DMS53 treated with DMSO at 0.1 percent for 48 hours (cell line): ENCODE results near the gene PRPF6.

Experiments
- DNase-seq: peaks from one replicate; lab custom pipeline; 2025; ENCODE audit not compliant: unreplicated experiment; lab: John Stamatoyannopoulos, UW

The PRPF6 gene

DNA sequence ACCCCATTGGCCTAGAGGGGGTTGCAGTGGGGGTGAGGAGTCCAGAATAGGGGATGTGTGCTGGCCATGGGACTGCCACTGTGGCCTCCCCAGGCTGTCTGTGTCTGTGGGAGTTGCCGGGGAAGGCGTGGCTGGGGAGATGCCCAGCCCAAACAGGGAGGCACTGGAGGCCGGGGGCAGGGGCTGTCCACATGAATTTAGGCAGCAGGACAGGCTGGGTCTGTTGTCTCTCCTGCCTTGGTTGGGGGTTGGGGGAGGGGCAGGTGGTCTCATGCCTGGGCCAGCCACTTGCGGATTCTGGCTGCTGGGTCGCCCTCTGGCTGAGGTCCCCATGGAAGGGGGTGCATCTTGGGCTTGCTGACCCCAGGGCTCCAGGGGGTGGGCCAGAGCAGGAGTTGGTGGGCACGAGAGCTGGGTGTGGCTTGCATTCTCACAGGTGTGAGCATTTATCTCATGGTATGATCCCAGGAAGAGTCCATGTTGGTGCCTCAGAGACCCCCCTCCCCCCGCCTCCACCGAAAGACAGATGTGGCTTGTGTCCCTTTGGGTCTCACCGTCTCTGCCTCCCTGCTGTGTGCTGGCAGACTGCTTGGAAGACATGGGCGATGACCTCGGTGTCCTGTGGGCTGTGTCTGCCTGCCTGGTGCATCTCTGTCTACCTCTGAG lies 64.5 kb downstream of the PRPF6 start:
- DNase-seq: no peak

DNA sequence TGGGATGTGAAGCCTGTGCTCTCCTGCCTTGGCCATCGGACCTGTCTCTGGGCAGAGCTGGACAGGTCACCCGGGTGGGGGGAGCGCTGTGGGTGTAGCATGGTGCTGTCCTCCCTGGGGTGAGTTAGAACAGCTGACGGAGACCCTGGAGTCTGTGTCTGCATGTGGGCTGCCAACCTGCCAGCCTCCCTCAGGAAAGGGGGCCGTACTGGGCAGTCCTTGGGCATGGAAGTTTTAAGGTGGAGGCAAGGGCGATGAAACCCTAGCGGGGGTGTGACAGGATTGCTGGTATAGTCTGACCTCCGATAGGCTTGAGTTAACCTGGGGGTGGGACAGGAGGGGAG lies 66.1 kb downstream of the PRPF6 start:
- no peak for DNase-seq

DNA sequence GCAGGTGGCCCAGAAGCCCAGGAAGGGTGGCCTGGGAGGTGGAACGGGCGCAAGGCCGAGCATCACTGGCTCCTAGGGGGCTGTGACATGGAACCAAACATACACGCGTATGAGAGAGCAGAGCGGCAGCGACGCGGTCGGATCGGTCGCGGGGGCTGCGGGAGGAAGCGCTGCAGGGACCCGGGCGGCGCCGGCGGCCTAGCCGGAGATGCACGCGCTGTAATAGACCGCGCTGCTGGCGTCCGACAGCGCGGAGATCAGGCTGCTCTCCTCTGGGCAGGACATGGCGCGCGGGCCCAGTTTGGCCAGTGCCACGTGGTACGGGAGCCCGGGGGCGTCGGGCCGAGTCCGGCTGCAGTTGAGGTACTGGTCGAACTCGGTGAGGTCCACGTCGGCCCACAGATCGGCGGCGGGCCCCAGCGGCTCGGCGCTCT lies 67.1 kb downstream of the PRPF6 start:
- no peak for DNase-seq

DNA sequence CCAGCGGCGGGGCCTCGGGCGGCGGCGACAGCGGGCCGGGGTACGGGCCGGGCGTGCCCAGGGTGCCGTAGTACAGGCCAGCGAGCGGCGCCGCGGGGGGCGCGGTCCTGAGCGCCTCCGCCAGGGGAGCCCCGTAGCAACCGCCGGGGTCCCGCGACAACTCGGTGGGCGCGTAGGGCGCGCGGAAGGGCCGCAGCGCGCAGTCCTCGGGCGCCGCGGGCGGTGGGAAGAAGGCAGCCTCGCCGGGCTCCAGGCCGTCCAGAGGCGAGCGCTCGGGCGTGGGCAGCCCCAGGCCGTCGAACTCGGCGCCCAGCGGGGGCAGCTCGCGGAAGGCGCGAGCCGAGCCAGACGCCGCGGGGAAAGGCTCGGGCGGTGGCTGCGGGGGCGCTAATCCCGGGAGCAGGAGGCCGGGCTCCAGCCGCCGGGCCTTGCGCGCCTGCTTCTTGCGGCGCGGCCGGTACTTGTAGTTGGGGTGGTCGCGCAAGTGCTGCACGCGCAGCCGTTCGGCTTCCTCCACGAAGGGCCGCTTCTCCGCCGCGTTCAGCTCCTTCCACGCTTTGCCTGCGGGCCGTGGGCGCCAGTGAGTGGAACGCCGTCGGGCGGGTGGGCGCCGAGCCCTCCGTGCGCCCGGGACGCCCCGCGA lies 67.6 kb downstream of the PRPF6 start:
- no peak for DNase-seq

DNA sequence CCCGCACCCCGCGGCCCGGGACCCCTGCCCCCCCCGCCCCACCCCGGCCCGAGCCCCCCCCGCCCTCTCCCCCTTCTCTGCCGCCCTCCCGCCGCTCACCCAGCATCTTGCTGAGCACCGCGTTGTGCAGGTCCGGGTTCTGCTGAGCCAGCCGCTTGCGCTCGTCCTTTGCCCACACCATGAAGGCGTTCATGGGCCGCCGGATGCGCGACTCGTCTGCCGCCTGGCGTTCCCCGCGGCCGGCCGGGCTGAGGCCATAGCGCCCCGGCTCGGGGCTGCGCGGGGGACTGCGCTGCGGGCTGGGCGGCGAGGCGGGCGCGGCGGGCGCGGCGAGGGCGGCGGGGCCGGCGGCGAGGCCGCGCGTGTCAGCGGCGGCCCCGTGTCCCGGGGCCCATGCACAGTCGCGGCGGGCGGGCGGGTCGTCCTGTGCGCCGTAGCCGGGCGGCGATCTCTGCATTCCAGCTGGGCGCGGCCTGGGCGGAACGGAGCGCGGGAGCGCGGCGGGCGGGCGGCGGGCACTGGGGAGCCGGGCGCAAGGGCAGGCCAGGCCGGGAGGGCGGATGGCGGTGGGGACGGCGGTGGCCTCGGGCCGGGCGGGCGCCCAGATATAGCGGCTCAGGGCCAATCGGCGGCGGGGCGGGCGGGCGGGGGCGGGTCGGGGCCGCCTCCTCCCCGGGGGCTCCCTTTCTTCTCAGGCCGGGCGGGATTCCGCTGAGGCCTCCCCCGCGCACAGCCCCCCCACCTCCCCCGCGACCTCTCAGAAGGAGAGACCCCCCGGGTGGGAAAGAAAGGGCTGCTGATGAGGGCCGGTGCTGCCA lies 68.3 kb downstream of the PRPF6 start, which contains the start of gene SOX18:
Gene SOX18, minus strand, starts transcription at position 580 of the 818 bp plus-strand sequence. Its CDS starts 123 bp downstream, at position 457.
- DNase-seq: no peak

DNA sequence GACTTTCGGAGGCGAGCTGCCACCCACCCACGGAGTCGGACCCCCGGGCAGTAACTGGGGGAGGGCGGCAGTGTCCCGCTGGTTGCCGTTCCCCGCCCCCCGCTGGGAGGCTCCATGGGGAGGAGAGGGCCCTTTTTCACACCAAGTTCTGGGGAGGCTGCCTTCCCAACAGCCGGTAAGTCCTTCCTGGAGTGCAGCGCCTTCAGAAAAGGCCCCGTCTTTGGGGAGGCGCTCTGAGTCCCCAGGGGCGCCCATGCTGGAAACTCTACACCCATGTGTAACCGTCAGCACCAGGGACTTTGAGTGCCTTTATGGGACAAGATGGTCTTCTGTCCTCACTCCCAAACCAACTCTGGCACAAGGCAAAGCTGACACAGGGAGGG lies 68.9 kb downstream of the PRPF6 start:
- no peak for DNase-seq

DNA sequence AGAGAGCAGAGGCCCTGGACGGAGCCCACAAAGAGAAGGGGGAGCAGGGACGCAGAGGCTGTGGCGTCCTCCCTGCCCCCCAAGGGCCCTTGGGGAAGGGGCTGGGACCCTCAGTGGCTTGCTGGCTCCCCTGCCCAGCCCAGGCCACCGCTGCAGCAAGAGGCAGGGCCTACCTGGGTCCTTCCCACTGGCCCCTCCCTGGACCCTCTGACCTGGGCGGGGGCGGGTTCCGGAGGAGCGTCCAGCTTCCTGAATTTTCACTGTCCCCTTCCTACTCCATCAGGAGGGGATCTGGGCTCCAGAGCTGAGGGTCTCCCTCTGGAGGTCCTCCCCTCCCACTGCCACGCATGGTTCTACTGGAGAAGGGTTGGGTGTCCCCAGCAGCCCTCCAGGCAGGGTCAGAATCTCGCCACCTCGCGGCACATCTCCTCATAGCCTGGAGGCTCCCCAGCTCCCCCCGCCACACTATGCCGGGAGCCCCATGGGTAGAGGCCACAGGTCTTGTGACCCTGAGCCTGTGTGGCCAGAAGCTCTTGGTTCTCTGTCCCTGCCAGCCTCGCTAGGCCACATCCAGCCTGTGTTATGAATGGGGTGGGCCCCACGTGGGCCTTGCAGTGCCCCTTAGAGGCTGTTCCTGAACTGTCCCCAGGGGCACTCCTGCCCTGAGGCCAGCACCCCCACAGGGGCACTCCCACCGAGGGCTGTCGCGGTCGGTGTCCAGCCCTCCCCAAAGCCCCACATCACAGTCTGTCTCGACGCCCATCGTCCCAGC lies 69.5 kb downstream of the PRPF6 start:
- no peak for DNase-seq

DNA sequence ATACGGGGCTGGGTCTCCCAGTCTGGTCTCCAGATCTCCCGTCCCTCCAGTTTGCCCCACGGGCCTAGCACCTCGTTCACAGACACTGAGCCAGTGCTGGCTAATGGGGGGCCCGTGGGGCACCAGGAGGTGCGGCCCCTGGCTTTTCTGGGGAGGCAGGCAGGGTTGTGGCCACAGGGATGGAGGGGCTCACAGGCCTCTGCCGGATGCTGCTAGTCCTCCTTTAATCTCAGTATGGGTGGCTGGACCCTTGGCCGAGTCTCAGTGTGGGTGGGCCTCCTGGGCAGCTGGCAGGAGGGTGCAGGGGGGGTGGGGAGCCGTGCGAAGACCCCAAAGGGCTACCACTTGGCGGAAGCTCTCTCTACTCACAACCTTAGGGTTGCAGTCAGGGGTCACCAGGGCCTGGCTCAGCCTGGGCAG lies 70.1 kb downstream of the PRPF6 start:
- DNase-seq: no peak

DNA sequence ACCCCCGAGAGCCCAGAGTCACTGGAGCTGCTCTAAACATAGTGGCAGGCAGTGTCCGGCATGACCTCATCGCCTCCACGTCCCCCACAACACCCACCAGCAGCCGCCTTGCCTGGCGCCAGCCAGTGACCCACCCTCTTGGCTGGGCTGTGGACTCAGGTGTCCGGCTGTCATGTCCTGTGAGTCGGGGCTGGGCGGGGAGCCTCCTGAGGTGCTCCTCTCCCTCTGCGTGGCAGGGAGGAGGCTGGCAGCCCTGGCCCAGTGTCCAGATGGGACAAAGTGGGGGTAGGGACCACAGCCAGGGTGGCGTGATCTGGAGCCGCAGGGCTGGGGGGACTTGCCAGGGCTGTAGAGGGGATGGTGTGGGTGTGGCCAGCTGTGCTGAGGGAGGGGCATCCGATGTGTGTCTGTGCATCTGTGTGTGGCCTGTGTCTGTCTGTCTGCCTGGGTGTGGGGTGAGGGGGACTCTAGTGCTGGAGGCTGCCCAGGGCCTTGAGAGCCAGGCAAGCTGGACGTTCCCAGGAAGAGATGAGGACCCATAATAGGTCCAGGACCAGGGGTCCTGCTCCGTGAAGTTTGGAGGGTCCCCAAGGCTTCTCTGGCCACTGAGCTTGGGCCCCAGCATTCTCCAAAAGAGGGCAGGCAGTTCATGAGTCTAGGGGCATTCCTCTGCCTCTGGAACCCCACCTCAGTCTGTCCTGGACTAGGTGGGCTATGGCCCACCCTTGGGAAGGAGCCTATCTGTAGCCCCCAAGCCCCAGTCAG lies 70.8 kb downstream of the PRPF6 start:
- DNase-seq: no peak

DNA sequence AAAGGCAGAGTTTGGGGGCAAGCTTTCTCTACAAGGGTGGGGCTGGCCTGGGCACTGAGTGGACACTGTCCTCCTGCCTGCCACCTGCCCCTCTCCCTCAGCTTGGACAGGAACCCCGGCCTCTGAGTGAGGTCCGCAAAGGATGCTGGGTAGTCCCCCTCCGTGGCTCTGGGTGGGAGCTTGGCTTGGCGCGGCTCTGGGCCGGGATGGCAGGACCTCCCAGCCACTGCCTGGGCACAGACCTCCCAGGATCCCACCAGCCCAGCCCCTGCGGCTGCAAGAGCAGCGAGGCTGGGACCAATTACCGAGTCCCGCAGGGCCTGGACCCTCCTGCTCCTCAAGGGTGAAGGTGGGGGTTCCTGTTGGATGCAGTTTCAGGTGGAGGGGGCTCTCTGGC lies 71.4 kb downstream of the PRPF6 start:
- DNase-seq: no peak

DNA sequence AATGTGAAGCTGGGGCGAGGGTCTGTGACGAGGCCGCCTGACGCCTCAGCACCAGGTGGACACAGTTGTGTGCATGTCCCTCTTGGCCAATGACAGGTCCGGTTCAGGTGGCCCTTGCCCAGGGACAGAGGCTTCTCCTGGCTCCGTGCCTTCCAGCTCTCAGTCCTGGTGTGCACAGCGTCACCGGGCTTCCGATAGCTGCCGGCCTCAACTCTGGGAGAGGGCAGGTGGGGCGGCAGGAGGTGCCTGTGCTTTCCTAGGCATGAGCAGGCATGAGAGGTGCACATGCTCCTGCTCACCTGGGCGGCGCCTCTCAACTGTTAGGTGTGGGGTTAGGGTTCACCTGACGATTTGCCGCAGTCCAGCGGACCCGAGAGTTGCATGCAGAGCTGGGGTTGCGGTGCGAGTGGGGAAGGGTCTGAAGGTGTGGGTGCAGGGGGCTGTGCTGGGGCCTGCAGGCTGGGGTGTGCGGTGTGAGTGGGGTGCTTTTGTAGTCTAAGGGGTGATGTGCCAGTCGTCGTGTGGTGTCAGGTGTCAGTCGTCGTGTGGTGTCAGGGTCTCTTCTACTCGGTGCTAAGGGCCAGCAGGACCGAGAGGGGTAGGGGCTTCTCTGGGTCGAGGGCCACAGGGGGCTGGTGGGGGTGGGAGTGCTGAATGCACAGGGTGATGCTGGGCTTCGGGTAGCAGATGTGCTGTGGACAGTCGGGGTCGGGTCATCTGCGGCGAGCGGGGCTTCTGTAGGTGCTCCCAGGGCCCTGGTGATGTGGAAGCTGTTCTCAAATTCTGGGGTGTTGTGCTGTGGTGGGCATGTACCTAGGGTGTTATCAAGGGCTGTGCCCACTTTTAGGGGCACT lies 72.3 kb downstream of the PRPF6 start:
- DNase-seq: no peak

DNA sequence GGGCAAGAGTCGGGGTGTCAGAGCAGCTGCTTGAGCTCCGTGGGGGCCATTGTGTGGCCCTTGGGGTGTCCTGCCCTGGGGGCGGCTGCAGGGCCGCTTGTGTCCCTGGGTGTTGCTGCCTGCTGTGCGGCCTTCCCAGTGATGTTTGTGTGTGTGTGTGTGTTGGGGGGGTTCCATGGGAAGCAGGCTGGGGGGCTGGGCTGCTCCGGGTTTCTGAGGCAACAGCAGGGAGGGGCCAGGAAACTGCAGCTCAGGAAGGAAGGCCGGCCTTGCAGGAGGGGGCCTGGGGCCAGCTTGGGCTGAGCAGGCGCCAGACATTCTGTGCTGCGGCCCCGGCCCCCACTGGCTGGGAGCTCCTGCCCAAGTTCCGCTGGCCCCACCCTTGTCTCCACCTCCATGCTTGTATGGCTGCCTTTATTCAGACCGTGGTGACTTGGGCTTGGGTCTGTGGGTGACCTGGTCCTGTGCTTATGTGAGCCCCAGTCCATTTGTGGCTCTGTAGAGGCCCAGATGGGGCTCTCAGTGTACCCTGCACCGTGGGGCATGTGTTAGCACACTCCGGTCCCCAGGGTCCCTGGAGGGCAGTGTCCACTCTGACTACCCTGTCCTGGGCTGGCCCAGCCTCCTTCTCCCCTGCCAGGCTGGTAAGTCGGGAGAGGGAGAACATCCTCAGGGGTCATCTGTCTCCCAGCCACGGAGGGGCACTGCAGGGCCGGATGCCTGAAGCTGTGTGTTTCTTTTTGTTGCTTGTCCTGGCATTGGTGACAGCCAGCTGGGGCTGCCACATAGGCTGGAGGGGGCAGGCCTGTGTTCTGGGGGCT lies 73.1 kb downstream of the PRPF6 start:
- DNase-seq: no peak

DNA sequence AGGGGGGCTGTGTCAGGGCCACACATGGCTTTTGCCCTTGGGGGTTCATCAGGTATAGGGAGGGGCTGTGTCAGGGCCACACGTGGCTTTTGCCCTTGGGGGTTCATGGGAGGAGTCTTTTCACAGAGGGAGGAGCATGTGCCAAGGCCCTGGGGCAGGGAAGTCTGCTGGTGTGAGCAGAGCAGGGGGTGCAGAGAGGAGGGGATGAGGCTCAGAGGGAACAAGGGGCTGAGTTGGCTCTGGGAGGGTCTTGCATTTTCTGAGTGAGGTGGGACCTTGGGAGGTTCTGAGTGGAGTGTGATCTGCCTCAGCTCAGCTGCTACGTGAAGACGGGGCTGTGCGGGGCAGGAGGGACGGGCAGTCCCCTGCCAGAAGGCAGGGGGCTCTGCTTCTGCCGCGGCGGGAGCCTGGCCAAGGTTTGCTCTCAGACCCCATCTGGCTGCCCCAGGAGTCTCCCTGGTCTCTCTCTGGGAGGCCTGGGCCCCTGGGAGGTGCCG lies 74.5 kb downstream of the PRPF6 start:
- no peak for DNase-seq

DNA sequence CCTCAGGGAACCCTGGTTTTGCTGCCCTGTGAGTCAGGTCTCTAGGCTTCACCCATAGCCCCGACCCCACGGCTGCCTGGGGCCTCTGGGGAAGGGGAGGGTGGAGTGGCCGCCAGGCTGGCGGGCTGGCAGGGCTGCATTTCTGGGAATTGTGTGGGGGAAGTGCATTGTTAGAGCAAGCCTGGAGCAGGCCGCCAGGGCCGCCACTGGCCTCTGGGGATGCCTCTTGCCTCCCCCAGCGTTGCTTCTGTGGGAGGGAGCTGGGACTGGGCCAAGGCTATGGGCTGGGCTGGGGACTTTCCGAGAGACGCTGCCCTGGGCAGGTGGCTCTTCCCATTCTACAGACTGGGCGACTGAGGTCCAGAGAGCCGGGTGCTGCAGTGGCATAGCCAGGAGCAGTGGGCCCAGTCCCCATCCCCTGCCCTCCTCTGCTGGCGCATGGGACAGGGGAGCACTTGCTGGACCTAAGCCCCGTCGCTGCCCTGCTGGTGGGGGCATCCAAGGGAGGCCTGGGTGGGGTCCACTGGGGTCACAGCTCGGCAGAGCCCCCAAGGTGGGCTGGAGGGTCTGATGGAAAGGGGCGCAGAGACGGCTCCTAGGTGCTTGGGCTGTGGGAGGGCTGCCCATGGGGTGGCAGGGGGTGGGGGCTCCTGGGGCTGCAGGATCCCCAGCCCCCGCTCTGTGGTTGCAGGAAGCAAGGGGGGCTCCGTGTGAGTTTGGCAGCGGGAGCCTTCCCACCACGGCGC lies 75.1 kb downstream of the PRPF6 start:
- no peak for DNase-seq

DNA sequence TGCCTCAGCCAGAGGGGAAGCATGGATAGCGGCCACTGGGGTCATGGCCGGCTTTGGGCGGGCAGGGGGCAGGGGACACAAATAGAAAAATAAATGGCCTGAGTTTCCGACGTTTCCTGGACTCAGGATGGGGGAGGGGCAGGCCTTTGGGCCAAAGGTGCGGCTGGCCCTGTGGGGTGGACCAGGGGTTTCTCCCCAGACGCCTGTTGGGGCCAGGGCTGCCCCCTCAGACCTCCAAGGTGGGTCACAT lies 75.6 kb downstream of the PRPF6 start:
- DNase-seq: no peak

DNA sequence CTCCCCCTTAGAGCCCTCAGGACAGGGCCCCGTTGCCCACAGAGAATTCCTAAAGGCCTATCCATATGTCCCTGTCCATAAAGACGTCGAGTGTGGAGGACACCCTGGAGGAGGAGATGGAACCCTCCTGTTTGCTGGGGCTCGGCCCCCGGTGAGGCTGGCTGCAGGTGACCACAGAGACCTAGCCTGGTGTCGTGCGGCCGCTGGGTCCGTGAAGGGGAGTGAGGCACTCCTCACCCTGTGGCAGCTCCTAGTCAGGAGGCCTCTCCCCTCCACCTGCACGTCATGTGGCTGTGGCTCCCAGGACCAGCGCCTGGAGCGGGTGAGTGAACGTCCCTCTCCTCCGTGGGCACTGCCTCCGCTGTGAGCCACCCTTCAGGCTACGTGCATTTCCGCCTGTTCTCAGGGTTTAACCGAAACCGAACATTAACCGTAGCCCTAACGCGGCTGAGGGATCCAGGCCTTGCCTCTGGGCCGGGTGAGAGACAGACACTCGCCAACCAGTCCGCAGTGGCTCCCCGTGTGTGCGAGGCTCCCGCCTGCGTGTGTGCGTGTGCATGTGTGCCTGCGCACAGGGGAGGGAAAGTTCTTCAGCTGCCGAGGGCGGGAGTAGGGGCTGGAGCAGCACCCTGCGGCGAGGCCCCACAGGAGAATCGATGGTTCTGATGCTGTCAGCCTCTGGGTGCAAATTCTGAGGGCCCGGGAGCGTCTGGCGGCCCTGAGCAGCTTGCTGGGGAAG lies 76.1 kb downstream of the PRPF6 start:
- no peak for DNase-seq

DNA sequence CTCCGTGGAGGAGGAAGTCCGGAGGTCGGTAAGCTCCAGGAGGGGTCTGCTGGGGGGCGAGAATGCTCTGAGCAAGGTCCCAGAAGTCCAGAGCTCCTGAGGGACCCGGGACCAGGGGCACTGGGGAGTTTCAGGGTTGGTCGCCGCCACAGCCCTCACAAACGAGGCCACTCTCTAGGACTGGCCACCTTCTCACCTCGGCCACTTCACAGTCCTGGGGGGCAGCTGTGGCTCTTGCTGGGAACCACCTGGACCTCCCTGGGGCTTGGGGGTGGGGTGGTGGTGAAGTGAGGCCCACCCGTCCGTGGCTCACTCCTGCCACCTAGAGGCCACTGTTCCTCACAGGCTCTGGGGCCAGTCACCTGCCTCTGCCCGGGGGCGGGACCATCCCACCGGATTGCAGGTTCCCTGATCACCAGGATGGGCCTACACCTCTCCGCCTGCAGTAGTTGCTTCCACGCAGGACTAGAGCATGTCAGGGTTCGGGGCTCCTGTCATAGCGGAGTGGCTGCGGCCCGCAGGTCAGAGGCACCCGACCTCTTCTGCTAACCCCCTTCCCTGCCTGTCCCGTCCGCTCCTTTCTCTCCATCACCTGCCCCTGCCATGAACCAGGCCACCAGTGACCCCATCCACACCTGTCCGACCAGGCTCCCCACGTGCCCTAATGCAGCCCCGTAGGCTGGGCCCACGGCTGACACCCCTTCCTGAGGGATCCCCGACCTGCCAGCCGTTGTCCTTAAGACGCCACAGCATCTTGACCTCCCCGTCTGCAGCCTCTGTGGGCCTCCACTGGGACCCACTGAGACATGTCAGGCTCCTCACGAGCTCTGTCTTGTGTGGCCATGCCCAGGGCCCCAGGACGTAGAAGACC lies 76.9 kb downstream of the PRPF6 start:
- peak; percentile 58 for DNase-seq
